Transverse colon (tissue), 3 donors: Measurements from ENCODE around the gene IL1R1.

Experiments used
- EP300 ChIP-seq: sonication (generic); formaldehyde crosslinking; IDR thresholded peaks from one replicate; pipeline ENCODE4 v1.6.1; 2017; ENCODE audit warnings: antibody characterized with exemption, low read depth
- TF ChIP-seq, protein P1 (sequence below), 5 experiments: fragments of 200-600 bp in 3 of 5; fragments of 450-650 bp in 2 of 5; sonication (generic) in 3 of 5; IDR thresholded peaks; 1 replicate in 2 of 5; 2 replicates in 3 of 5; pipeline ENCODE4 v1.5.1; 2016 to 2017; ENCODE audit warnings: antibody characterized with exemption in 5 of 5, inconsistent platforms in 3 of 5, mild to moderate bottlenecking in 2 of 5, moderate library complexity in 1 of 5

DNA sequence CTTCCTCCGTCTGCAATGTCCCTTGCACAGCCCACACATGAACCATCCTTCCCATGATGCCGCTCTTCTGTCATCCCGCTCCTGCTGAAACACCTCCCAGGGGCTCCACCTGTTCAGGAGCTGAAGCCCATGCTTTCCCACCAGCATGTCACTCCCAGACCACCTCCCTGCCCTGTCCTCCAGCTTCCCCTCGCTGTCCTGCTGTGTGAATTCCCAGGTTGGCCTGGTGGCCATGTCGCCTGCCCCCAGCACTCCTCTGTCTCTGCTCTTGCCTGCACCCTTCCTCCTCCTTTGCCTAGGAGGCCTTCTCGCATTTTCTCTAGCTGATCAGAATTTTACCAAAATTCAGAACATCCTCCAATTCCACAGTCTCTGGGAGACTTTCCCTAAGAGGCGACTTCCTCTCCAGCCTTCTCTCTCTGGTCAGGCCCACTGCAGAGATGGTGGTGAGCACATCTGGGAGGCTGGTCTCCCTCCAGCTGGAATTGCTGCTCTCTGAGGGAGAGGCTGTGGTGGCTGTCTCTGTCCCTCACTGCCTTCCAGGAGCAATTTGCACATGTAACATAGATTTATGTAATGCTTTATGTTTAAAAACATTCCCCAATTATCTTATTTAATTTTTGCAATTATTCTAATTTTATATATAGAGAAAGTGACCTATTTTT, 35.4 kb downstream of the IL1R1 start:
- TF ChIP-seq, protein P1, sequence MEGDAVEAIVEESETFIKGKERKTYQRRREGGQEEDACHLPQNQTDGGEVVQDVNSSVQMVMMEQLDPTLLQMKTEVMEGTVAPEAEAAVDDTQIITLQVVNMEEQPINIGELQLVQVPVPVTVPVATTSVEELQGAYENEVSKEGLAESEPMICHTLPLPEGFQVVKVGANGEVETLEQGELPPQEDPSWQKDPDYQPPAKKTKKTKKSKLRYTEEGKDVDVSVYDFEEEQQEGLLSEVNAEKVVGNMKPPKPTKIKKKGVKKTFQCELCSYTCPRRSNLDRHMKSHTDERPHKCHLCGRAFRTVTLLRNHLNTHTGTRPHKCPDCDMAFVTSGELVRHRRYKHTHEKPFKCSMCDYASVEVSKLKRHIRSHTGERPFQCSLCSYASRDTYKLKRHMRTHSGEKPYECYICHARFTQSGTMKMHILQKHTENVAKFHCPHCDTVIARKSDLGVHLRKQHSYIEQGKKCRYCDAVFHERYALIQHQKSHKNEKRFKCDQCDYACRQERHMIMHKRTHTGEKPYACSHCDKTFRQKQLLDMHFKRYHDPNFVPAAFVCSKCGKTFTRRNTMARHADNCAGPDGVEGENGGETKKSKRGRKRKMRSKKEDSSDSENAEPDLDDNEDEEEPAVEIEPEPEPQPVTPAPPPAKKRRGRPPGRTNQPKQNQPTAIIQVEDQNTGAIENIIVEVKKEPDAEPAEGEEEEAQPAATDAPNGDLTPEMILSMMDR (IDR thresholded peaks at IDR 0.05) = no peak
- TF ChIP-seq EP300 = no peak
